ENCODE data around the gene COQ5. TPM values are rescaled to one million over a fixed set of nuclear protein-coding genes. Genes with fewer than 3 reads are reported as not detected.

The COQ5 gene
- total and polyA plus RNA-seq, 8 donors = 2.6 to 32.4 (median 25.9) TPM

DNA sequence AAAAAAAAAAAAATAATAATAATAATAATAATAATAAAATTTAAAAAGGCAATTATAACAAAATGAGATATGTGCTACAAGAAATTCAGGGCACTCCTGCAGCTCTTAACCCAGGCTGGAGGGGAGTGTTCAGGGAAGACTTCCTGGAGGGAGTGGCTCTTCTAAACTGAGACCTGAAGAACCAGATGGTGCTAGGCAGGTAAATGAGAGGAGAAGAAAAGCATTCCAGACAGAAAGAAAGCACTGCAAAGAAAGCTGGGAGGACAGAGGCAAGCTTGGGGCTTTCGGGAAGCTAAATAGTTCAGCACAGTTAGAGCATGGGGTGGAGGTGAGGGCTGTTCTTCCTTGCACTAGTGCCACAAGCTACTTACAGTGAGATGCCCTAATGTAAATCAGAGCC, 49.5 kb downstream of the COQ5 start:
- DNase-seq = no peak
- H3K27ac ChIP-seq = no peak overlapping the region
- WGBS, 5 donors = 85 to 93% (median 90%) methylated on average over 1 of the region's 1 CpG
- intact Hi-C loops (cut with DNase I; ENCODE audit: low total_unique reads) = no loop called here
- H3K4me1 ChIP-seq = peaks cover 0 to 6% (median 3%) of the 10 kb centered on the region in 4 donors
- no peaks in the 10 kb centered on the region for H3K9me3 ChIP-seq
- no peak overlapping the region for H3K4me3 ChIP-seq
- H3K27me3 ChIP-seq = no peaks in the 10 kb centered on the region
- TF ChIP-seq, protein P1, sequence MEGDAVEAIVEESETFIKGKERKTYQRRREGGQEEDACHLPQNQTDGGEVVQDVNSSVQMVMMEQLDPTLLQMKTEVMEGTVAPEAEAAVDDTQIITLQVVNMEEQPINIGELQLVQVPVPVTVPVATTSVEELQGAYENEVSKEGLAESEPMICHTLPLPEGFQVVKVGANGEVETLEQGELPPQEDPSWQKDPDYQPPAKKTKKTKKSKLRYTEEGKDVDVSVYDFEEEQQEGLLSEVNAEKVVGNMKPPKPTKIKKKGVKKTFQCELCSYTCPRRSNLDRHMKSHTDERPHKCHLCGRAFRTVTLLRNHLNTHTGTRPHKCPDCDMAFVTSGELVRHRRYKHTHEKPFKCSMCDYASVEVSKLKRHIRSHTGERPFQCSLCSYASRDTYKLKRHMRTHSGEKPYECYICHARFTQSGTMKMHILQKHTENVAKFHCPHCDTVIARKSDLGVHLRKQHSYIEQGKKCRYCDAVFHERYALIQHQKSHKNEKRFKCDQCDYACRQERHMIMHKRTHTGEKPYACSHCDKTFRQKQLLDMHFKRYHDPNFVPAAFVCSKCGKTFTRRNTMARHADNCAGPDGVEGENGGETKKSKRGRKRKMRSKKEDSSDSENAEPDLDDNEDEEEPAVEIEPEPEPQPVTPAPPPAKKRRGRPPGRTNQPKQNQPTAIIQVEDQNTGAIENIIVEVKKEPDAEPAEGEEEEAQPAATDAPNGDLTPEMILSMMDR (IDR thresholded peaks at IDR 0.05) = no peak
- no peak for TF ChIP-seq POLR2A (IDR thresholded peaks at IDR 0.05)
- no peak for TF ChIP-seq POLR2AphosphoS5 (IDR thresholded peaks at IDR 0.05)
- TF ChIP-seq EP300 (IDR thresholded peaks at IDR 0.05) = no peak
- peaks cover 0 to 14% (median 6%) of the 10 kb centered on the region in 4 donors for H3K36me3 ChIP-seq

DNA sequence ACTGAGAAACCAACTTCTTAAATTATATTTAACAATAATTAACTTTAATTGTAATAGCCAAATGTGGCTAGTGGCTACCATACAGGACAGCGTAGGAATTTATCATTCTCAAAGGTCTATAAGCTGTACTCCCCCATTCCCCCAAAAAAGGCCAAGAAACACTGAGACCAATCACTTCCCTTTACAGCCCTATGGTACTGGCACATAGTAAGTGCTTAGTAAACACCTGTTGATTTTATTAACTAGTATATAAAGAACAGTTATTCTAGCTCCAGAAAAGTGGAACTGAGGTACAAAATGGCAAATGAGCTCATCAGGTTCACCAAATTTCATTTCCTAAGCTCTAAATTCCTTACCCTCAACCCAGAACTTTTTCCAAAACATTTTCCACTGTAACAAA, 53.3 kb downstream of the COQ5 start:
- no peaks in the 10 kb centered on the region for H3K9me3 ChIP-seq
- TF ChIP-seq, protein P1 (IDR thresholded peaks at IDR 0.05) = no peak
- TF ChIP-seq EP300 (IDR thresholded peaks at IDR 0.05) = no peak
- TF ChIP-seq POLR2A (IDR thresholded peaks at IDR 0.05) = no peak
- no peak for TF ChIP-seq POLR2AphosphoS5 (IDR thresholded peaks at IDR 0.05)
- no peak for DNase-seq
- 96 to 100% (median 98%) methylated on average over 1 of the region's 1 CpG for WGBS, 5 donors
- peaks cover under 1 to 26% (median 8%) of the 10 kb centered on the region in 4 donors for H3K4me1 ChIP-seq
- H3K4me3 ChIP-seq = no peak overlapping the region
- no peak overlapping the region for H3K27ac ChIP-seq
- H3K27me3 ChIP-seq = no peaks in the 10 kb centered on the region
- no peaks in the 10 kb centered on the region for H3K36me3 ChIP-seq
- intact Hi-C loops (cut with DNase I; ENCODE audit: low total_unique reads) = no loop called here

DNA sequence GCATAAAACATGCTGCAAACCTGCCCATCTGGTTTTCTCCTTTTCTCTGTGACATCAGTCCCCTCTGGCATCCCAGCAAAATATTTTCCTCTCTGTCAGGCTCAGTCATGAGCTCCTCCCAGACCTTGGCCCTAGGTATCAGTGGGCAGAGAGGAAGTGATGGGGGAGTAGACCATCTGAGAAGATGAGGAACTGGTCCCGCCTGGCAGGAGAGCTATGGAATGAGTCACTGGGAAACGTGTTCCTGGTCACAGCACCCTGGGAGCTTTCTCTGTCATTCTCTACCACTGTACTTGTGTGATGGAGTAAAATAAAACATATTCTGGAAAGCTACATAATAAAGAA, 54.4 kb downstream of the COQ5 start:
- H3K27ac ChIP-seq = no peak overlapping the region
- peak in 1 of 2 donors; percentile 58 for DNase-seq
- intact Hi-C loops (cut with DNase I; ENCODE audit: low total_unique reads) = no loop called here

DNA sequence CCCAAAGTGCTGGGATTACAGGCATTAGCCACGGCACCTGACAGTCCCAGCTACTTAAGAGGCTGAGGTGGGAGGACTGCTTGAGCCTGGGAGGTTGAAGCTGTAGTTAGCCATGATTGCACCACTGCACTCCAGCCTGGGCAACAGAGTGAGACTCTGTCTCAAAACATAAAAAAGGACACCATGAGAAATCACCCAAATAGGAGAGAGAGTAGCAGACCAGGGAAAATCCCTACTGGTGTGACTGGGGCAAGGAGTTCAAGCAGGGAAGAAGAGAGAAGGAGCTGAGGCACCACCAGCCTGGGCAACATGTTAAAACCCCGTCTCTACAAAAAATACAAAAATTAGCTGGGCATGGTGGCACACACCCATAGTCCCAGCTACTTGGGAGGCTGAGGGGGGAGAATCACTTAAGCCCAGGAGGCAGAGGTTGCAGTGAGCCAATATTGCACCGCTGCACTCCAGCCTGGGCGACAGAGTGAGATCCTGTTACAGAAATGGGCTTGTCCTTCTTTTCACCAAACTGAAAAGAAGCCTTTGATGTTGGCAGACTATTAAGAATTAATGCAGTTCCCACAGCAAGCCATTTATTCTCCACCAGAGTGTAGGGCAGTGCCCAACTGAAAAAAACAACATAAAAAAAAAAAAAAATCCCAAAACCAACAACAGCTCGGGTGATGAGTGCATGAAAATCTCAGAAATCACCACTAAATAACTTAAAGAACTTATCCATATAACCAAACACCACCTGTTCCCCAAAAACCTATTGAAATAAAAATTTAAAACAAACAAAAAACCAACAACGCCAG, 54.9 kb downstream of the COQ5 start:
- Histone ChIP-seq H3K27me3 (no peaks in the 10 kb centered on the region), H3K36me3 (no peaks in the 10 kb centered on the region), H3K27ac (no peak overlapping the region), H3K4me1 (peaks cover 8 to 35% (median 17%) of the 10 kb centered on the region in 4 donors), H3K9me3 (no peaks in the 10 kb centered on the region), H3K4me3 (no peak overlapping the region)
- WGBS, 5 donors = 67 to 71% (median 69%) methylated on average over 6 of the region's 6 CpGs
- intact Hi-C loops (cut with DNase I; ENCODE audit: low total_unique reads) = no loop called here
- no peak for DNase-seq
- TF ChIP-seq POLR2A (IDR thresholded peaks at IDR 0.05) (no peak), EP300 (IDR thresholded peaks at IDR 0.05) (no peak), POLR2AphosphoS5 (IDR thresholded peaks at IDR 0.05) (no peak)
- TF ChIP-seq, protein P1 (IDR thresholded peaks at IDR 0.05) = no peak

More for the DNA sequence above, 54.4 kb downstream of the COQ5 start:
- no peaks in the 10 kb centered on the region for H3K27me3 ChIP-seq
- 7 to 27% (median 12%) methylated on average over 2 of the region's 2 CpGs for WGBS, 5 donors
- no peak overlapping the region for H3K4me3 ChIP-seq
- H3K4me1 ChIP-seq = peaks cover 8 to 35% (median 17%) of the 10 kb centered on the region in 4 donors
- TF ChIP-seq POLR2A (IDR thresholded peaks at IDR 0.05) (no peak), POLR2AphosphoS5 (IDR thresholded peaks at IDR 0.05) (no peak), EP300 (IDR thresholded peaks at IDR 0.05) (no peak)
- TF ChIP-seq, protein P1 (IDR thresholded peaks at IDR 0.05) = no peak
- H3K36me3 ChIP-seq = no peaks in the 10 kb centered on the region
- H3K9me3 ChIP-seq = no peaks in the 10 kb centered on the region
